Liver (tissue), 9 donors: ENCODE results near the gene ARX. TPM values are rescaled to one million over a fixed set of nuclear protein-coding genes. Genes with fewer than 3 reads are reported as not detected.

Experiments
- DNase-seq: peaks from one replicate; pipeline ENCODE4 v3.0.0-alpha.2; 2017; ENCODE audit warnings: low spot score
- H3K27ac ChIP-seq, 2 donors: one replicate each; pipeline ENCODE4 v1.7.0; 2013; ENCODE audit warnings: inconsistent platforms in 2 of 2, low read length in 2 of 2, control low read depth in 1 of 2, low read depth in 1 of 2, mild to moderate bottlenecking in 1 of 2
- H3K27me3 ChIP-seq, 4 donors: one replicate each; pipeline versions ENCODE4 v1.6.1 to v1.7.0; 2013; ENCODE audit warnings: low read length in 3 of 4, inconsistent platforms in 1 of 4, mild to moderate bottlenecking in 1 of 4, moderate library complexity in 1 of 4; ENCODE audit not compliant: control insufficient read depth in 4 of 4, insufficient read depth in 4 of 4
- H3K36me3 ChIP-seq, 4 donors: one replicate each; pipeline versions ENCODE4 v1.6.1 to v1.7.0; 2013; ENCODE audit warnings: low read length in 3 of 4, mild to moderate bottlenecking in 3 of 4, low read depth in 1 of 4, moderate library complexity in 1 of 4; ENCODE audit not compliant: control insufficient read depth in 4 of 4, insufficient read depth in 3 of 4
- H3K4me1 ChIP-seq, 4 donors: one replicate each; pipeline versions ENCODE4 v1.6.1 to v1.7.0; 2013; ENCODE audit warnings: low read length in 3 of 4, mild to moderate bottlenecking in 3 of 4, moderate library complexity in 1 of 4; ENCODE audit not compliant: control insufficient read depth in 4 of 4, insufficient read depth in 4 of 4
- H3K4me3 ChIP-seq, 3 donors: one replicate each; pipeline versions ENCODE4 v1.6.1 to v1.7.0; 2013; ENCODE audit warnings: low read length in 3 of 3, control low read depth in 1 of 3, low read depth in 1 of 3, mild to moderate bottlenecking in 1 of 3
- H3K9ac ChIP-seq, 2 donors: one replicate each; pipeline ENCODE4 v1.7.0; 2013; ENCODE audit warnings: low read length in 2 of 2, mild to moderate bottlenecking in 2 of 2, moderate library complexity in 2 of 2, control low read depth in 1 of 2, low read depth in 1 of 2
- H3K9me3 ChIP-seq, 4 donors: one replicate each; pipeline versions ENCODE4 v1.6.1 to v1.7.0; 2013; ENCODE audit warnings: low read length in 3 of 4; ENCODE audit not compliant: control insufficient read depth in 4 of 4
- ATF3 ChIP-seq: IDR thresholded peaks from 2 replicates; pipeline ENCODE4 v1.6.1; 2016; ENCODE audit warnings: antibody characterized with exemption
- CTCF ChIP-seq: fragments of 150-350 bp; IDR thresholded peaks from 2 replicates; pipeline ENCODE4 v1.5.1; 2017; ENCODE audit warnings: improper control_type of control experiment, low read depth, low read length; ENCODE audit not compliant: missing input control
- EGR1 ChIP-seq, 2 donors: IDR thresholded peaks; 2 replicates each; pipeline ENCODE4 v1.6.1; 2016 to 2018; ENCODE audit warnings: antibody characterized with exemption in 2 of 2, low read depth in 2 of 2
- FOXA1 ChIP-seq: IDR thresholded peaks from 2 replicates; pipeline ENCODE4 v1.6.1; 2016; ENCODE audit warnings: antibody characterized with exemption
- FOXA2 ChIP-seq: IDR thresholded peaks from 2 replicates; pipeline ENCODE4 v1.6.1; 2016; ENCODE audit warnings: antibody characterized with exemption
- GABPA ChIP-seq, 2 donors: IDR thresholded peaks in 1 of 2; conservative IDR thresholded peaks in 1 of 2; 2 replicates each; pipeline ENCODE4 v1.6.1; 2016; ENCODE audit warnings: antibody characterized with exemption in 2 of 2, mild to moderate bottlenecking in 1 of 2, moderate library complexity in 1 of 2
- HNF4A ChIP-seq, 2 donors: conservative IDR thresholded peaks; 2 replicates each; pipeline ENCODE4 v1.6.1; 2016; ENCODE audit warnings: antibody characterized with exemption in 2 of 2, mild to moderate bottlenecking in 2 of 2
- HNF4G ChIP-seq: IDR thresholded peaks from 2 replicates; pipeline ENCODE4 v1.6.1; 2016; ENCODE audit warnings: antibody characterized with exemption
- JUND ChIP-seq, 2 donors: IDR thresholded peaks; 2 replicates each; pipeline ENCODE4 v1.6.1; 2016; ENCODE audit warnings: antibody characterized with exemption in 2 of 2
- MAX ChIP-seq: IDR thresholded peaks from 2 replicates; pipeline ENCODE4 v1.6.1; 2016; ENCODE audit warnings: antibody characterized with exemption
- NR2F2 ChIP-seq: IDR thresholded peaks from 2 replicates; pipeline ENCODE4 v1.6.1; 2016; ENCODE audit warnings: antibody characterized with exemption
- RAD21 ChIP-seq, 2 donors: IDR thresholded peaks; 2 replicates each; pipeline ENCODE4 v1.6.1; 2016; ENCODE audit warnings: antibody characterized with exemption in 2 of 2, mild to moderate bottlenecking in 2 of 2
- REST ChIP-seq: IDR thresholded peaks from 2 replicates; pipeline ENCODE4 v1.6.1; 2016; ENCODE audit warnings: antibody characterized with exemption, mild to moderate bottlenecking
- RXRA ChIP-seq, 2 donors: IDR thresholded peaks; 2 replicates each; pipeline ENCODE4 v1.6.1; 2017 to 2018; ENCODE audit warnings: antibody characterized with exemption in 2 of 2, mild to moderate bottlenecking in 1 of 2
- SP1 ChIP-seq: IDR thresholded peaks from 2 replicates; pipeline ENCODE4 v1.6.1; 2018; ENCODE audit warnings: antibody characterized with exemption, mild to moderate bottlenecking
- TAF1 ChIP-seq: conservative IDR thresholded peaks from 2 replicates; pipeline ENCODE4 v1.6.1; 2016; ENCODE audit warnings: antibody characterized with exemption, mild to moderate bottlenecking
- YY1 ChIP-seq: IDR thresholded peaks from 2 replicates; pipeline ENCODE4 v1.6.1; 2016; ENCODE audit warnings: antibody characterized with exemption, mild to moderate bottlenecking
- ZBTB33 ChIP-seq: IDR thresholded peaks from 2 replicates; pipeline ENCODE4 v1.6.1; 2016; ENCODE audit warnings: antibody characterized with exemption
- WGBS: extraction: QIAGEN DNeasy Blood & Tissue Kit; methylation state at CpG from one replicate; pipeline ENCODE4 v1.1.7; 2013; 5-methylcytosine and 5-hydroxymethylcytosine counted together
- polyA plus RNA-seq, 2 donors: library from polyadenylated mRNA; stranded (reverse) in 1 of 2; unstranded in 1 of 2; fragments of 200-250 nt in 1 of 2; fragments of >200 nt in 1 of 2; fragmentation: Nextera tagmentation in 1 of 2; extraction: Ambion mirVana in 1 of 2; gene quantifications; one replicate each; pipeline versions ENCODE4 v1.2.1 to v1.2.3, GENCODE V29; 2013 to 2015
- total RNA-seq, 2 donors: library from RNA; depleted of rRNA; stranded (reverse); fragments of >200 nt; gene quantifications; one replicate each; pipeline ENCODE4 v1.2.3, GENCODE V29; 2014
- donor health status: healthy.
- donor health status: healthy.
- donor health status: healthy.
- donor health status: healthy.
- donor health status: healthy.

ARX gene
- total and polyA plus RNA-seq, 4 donors, result not detected

GRCh38 chrX:25004040-25004439 is 11.7 kb downstream of the ARX start:
- H3K36me3 ChIP-seq, result no peaks in the 10 kb centered on the region
- no peaks in the 10 kb centered on the region for H3K9me3 ChIP-seq
- TF ChIP-seq YY1 (no peak), RAD21 (IDR thresholded peaks at IDR 0.05) (no peak), FOXA1 (no peak), JUND (IDR thresholded peaks at IDR 0.05) (no peak), REST (no peak), GABPA (IDR thresholded peaks at IDR 0.05 in 1 of 2, conservative IDR thresholded peaks at IDR 0.05 in 1 of 2) (no peak), ATF3 (no peak), EGR1 (IDR thresholded peaks at IDR 0.05; ENCODE audit: low read depth in 2 of 2) (no peak), NR2F2 (no peak), ZBTB33 (no peak), HNF4A (conservative IDR thresholded peaks at IDR 0.05) (no peak), HNF4G (no peak), CTCF (no peak), SP1 (no peak), RXRA (IDR thresholded peaks at IDR 0.05) (no peak), TAF1 (no peak), MAX (no peak), FOXA2 (no peak)
- 12% methylated on average over 10 of the region's 10 CpGs for WGBS
- no peak for DNase-seq
- H3K4me1 ChIP-seq, result peaks cover 7 to 32% (median 14%) of the 10 kb centered on the region in 4 donors
- H3K4me3 ChIP-seq, result no peak overlapping the region
- peaks cover 0 to 19% (median 2%) of the 10 kb centered on the region in 4 donors for H3K27me3 ChIP-seq
- no peak overlapping the region for H3K27ac ChIP-seq
- no peak overlapping the region for H3K9ac ChIP-seq
